GM12878 (cell line): ENCODE results near the gene CNPPD1. TPM values are rescaled to one million over a fixed set of nuclear protein-coding genes. Genes with fewer than 3 reads are reported as not detected.

ENCODE experiments used
- EED ChIP-seq: sonication (generic); IDR thresholded peaks from 2 replicates; pipeline ENCODE4 v1.6.1; 2016; ENCODE audit warnings: antibody characterized with exemption, low read depth
- HSF1 ChIP-seq: fragments of 150-350 bp; IDR thresholded peaks from 2 replicates; pipeline ENCODE4 v1.6.1; 2014; ENCODE audit warnings: mild to moderate bottlenecking, low read depth, low read length
- JUND ChIP-seq: IDR thresholded peaks from 2 replicates; pipeline ENCODE4 v1.6.1; 2012; ENCODE audit warnings: low read depth, mild to moderate bottlenecking, low read length, improper control_type of control experiment, moderate library complexity
- KAT2A ChIP-seq: conservative IDR thresholded peaks from 2 replicates; pipeline ENCODE4 v1.6.1; 2011; ENCODE audit warnings: low read depth, low read length; ENCODE audit not compliant: control insufficient read depth
- PBX3 ChIP-seq: IDR thresholded peaks from 2 replicates; pipeline ENCODE4 v1.6.1; 2011; ENCODE audit warnings: mild to moderate bottlenecking, low read depth, low read length, moderate library complexity; ENCODE audit not compliant: insufficient replicate concordance
- ZBTB4 ChIP-seq: fragments of 450-650 bp; formaldehyde crosslinking; IDR thresholded peaks from 2 replicates; pipeline ENCODE4 v1.4.0; 2022; ENCODE audit warnings: mild to moderate bottlenecking, moderate library complexity
- polyA plus RNA-seq, 11 experiments: library from polyadenylated mRNA; depleted of rRNA in 4 of 11; unstranded in 6 of 11; stranded (reverse) in 5 of 11; fragments of >200 nt; fragmentation: Nextera tagmentation in 4 of 11; fragmentation: Illumina TruSeq in 1 of 11; extraction: Ambion mirVana in 4 of 11; extraction: Trizol in 1 of 11; gene quantifications; 1 replicate in 1 of 11; 2 replicates in 10 of 11; pipeline versions ENCODE4 v1.2.1 to v1.2.3, GENCODE V29; 2011 to 2016; ENCODE audit warnings: inconsistent platforms in 2 of 11, missing spikeins in 2 of 11, low read depth in 1 of 11
- total RNA-seq, 4 experiments: library from RNA; depleted of rRNA in 3 of 4; stranded (reverse); fragments of >200 nt in 3 of 4; fragmentation: Illumina TruSeq in 1 of 4; extraction: Trizol in 1 of 4; gene quantifications; 2 replicates each; pipeline versions ENCODE4 v1.2.1 to v1.2.3, GENCODE V29; 2013 to 2021

Gene CNPPD1
- total and polyA plus RNA-seq, 10 of the 15 experiments (the other 5 are each of a cell fraction or from before 2014, with no cell fraction given), result 12.2 to 86.6 (median 43.4) TPM

GRCh38 chr2:219209236-219210195 lies 32.8 kb upstream of the CNPPD1 start (continued):
- TF ChIP-seq HSF1, result no peak
- TF ChIP-seq EED, result no peak
- TF ChIP-seq ZBTB4, result no peak
- no peak for TF ChIP-seq KAT2A
- no peak for TF ChIP-seq PBX3
- no peak for TF ChIP-seq JUND
